Measurements from ENCODE around the gene ZCCHC4.
A peak's percentile ranks its signal among the peaks of the same experiment; 100 is the strongest.

ZCCHC4 gene

GRCh38 chr4:25312496-25313200 lies at the start of gene ZCCHC4:
TSS of gene ZCCHC4 (plus strand) at chr4:25312774. CDS start at chr4:25312810, 36 bp downstream.
- DNase-seq, result peak; percentile 84 to 94 (median 88)

- DNase-seq, result no peak
Measured at GRCh38 chr4:25271866-25272265, 40.7 kb upstream of the ZCCHC4 start.

GRCh38 chr4:25280210-25280609 lies 32.4 kb upstream of the ZCCHC4 start:
- DNase-seq, result no peak

GRCh38 chr4:25283948-25284347 lies 28.6 kb upstream of the ZCCHC4 start:
- no peak for DNase-seq

GRCh38 chr4:25284466-25284865 lies 28.1 kb upstream of the ZCCHC4 start:
- DNase-seq, result no peak

GRCh38 chr4:25290490-25291067 lies 22.0 kb upstream of the ZCCHC4 start:
- no peak for DNase-seq

GRCh38 chr4:25291158-25291733 lies 21.3 kb upstream of the ZCCHC4 start:
- DNase-seq, result no peak

- no peak for DNase-seq
Measured at GRCh38 chr4:25297528-25298242, 14.9 kb upstream of the ZCCHC4 start.

GRCh38 chr4:25299476-25300203 lies 12.9 kb upstream of the ZCCHC4 start:
- no peak for DNase-seq

- no peak for DNase-seq
Measured at GRCh38 chr4:25301471-25301870, 11.1 kb upstream of the ZCCHC4 start.

GRCh38 chr4:25302626-25303025 lies 9.9 kb upstream of the ZCCHC4 start:
- DNase-seq, result no peak

GRCh38 chr4:25303578-25303977 lies 9.0 kb upstream of the ZCCHC4 start:
- DNase-seq, result no peak

- DNase-seq, result no peak
Measured at GRCh38 chr4:25306518-25307057, 6.0 kb upstream of the ZCCHC4 start.

GRCh38 chr4:25307596-25307995 lies 5.0 kb upstream of the ZCCHC4 start:
- DNase-seq, result no peak

- DNase-seq, result no peak
Measured at GRCh38 chr4:25308306-25308705, 4.3 kb upstream of the ZCCHC4 start.

- DNase-seq, result no peak
Measured at GRCh38 chr4:25308761-25309160, 3.8 kb upstream of the ZCCHC4 start.

- no peak for DNase-seq
Measured at GRCh38 chr4:25310066-25310802, 2.3 kb upstream of the ZCCHC4 start.

- DNase-seq, result no peak
Measured at GRCh38 chr4:25310803-25311166, 1.8 kb upstream of the ZCCHC4 start.

- DNase-seq, result no peak
Measured at GRCh38 chr4:25313201-25313895, 774 bp downstream of the ZCCHC4 start.

GRCh38 chr4:25320336-25320735 lies 7.8 kb downstream of the ZCCHC4 start:
- DNase-seq, result no peak

- no peak for DNase-seq
Measured at GRCh38 chr4:25320773-25321172, 8.2 kb downstream of the ZCCHC4 start.

Measured in stimulated activated naive CD4-positive, alpha-beta T cell (primary cell).